Skeletal muscle cell (primary cell): ENCODE results near the gene DMXL2.
"Not testable (repeated sequence)": the region's sequence is repeated elsewhere in the genome, so short reads cannot be mapped to it uniquely, and the experiment has no call there.

ENCODE experiments used
- DNase-seq: peaks from one replicate; pipeline ENCODE4 v3.0.0-alpha.2; 2010; ENCODE audit warnings: low read depth
- H3K4me3 ChIP-seq: 2 replicates; pipeline ENCODE4 v1.5.1; 2011; ENCODE audit warnings: low read depth, mild to moderate bottlenecking, control low read depth, low read length, moderate library complexity

DMXL2 gene

DNA sequence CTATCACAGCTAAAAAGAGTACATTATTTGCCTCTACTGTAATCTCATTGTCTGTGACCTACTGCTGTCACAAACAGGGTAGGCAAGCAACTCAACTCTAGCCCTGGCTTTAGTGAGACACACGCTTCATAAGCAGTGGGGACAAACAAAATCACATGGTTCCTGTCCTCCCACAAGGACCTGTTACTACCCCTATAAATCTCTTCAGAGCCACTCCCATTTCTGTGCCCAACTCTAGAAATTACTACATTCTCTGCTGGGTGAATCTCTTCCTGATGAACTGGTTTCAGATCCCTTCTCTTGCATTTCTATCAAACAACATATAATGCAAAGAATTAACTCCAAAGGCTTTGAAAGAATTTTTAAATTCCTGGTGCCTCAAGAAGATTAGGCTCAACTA, 117.3 kb downstream of the DMXL2 start:
- no peak for DNase-seq
- H3K4me3 ChIP-seq, result no peak overlapping the region

DNA sequence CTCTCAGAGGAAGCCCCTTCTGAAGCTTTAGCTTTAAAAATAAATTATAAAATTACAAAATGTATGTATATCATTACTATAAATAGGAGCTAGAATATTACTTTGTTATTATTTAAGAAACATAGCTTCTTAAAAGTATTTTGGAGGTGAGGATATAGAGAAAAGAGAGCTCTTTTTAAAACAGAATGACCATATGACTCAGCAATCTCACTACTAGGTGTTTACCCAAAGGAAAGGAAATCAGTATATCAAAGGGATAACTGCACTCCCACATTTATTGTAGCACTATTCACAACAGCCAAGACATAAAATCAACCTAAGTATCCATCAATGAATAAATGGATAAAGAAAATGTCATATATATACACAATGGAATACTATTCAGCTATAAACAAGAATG, 119.6 kb downstream of the DMXL2 start:
- no peak for DNase-seq
- H3K4me3 ChIP-seq, result no peak overlapping the region

DNA sequence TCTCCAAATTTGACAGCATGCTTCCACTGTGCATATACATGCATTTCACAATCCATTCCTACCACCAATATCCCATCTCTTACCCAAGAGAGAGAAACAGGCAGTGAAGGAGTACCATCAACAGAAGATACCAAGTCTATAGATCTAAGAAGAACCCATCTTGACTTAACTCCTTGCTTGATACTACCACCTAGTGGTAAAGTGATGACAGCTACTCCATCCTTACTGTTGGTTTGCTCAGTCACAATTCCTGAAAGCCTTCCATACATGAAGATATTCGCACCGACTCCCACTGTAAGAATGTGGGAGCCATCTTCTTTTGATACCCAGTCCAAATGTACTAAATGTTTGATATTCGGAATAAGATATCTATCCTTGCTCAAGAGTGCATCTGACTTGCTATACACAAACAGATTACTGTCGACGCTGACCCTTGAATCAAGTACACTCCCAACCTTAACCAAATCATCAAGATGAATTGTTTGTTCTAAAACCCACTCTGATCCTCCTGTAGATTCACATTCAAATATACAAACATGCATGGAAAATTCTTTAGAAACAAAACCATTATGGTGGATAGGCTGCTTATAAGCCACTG, 123.1 kb downstream of the DMXL2 start:
- DNase-seq, result no peak
- no peak overlapping the region for H3K4me3 ChIP-seq

DNA sequence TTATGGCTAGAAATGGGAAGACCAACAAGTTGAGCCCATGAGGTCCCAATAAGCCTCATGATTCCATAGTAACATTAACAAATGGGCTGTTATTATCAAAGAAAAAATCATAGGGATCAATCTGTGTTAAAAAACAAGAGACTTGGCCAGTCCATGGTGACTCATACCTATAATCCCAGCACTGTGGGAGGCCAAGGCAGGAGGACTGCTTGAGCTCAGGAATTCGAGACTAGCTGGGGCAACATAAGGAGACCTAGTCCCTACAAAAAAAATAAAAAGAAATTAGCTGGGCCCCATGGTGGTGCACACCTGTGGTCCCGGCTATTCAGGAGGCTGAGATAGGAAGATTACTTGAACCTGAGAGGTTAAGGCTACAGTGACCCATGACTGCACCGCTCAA, 124.8 kb downstream of the DMXL2 start:
- no peak for DNase-seq
- no peak overlapping the region for H3K4me3 ChIP-seq

DNA sequence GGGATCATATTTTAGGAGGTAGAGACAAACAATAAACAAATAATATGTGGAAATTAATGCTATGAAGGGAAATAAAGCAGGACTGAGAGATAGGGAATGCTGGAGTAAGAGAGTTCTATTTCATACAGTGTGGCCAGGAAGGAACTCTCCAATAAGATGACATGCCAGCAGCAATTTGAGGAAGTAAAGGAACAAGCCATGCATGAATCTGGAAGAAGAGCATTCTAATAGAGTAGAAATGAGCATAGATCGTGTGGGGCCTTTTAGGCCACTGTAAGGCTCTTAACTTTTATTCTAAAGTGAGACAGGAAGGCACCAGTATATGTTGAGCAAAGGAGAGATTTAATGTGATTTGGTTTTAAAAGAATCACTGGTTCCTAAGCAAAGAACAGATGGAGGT, 126.3 kb downstream of the DMXL2 start:
- H3K4me3 ChIP-seq, result no peak overlapping the region
- DNase-seq, result no peak

DNA sequence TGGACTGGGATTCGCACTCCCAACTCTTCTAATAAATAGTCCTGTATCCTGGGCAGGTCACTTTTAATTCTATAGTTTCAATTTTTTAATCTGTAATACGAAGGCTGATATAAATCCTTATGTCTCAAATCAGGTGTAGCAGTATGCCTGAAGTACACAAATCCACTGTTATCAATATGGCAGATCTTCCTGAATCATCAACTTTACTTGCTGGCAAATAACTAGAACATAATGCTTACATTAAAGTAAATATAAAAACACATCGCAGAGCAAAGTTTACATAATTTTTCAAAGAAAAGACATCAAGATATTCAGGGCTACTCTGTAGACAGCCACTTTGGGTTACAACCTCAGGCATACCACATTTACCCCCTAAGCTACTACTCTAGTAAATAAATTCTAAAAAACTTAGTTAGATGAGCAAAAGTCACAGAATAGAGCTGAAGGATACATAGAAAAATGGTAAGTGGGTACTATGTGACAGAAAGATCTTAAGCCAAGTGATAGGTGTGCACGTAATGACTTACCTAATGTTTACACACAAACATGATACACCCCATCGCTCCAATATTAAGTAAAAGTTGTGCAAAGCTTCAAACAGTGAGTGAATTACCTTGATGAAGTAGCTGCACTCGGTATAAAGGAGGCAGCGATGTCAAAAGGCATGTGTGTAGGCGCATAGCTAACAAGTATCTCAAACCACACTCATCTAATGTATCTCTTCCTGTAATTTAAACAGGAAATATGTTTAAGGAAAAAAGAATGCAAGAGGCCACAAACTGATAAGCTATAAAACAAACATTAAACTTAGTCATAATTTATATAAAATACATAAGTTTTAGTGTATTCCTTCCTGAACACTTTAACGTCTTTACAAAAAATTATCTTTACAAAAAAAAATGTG, 127.9 kb downstream of the DMXL2 start:
- no peak for DNase-seq

DNA sequence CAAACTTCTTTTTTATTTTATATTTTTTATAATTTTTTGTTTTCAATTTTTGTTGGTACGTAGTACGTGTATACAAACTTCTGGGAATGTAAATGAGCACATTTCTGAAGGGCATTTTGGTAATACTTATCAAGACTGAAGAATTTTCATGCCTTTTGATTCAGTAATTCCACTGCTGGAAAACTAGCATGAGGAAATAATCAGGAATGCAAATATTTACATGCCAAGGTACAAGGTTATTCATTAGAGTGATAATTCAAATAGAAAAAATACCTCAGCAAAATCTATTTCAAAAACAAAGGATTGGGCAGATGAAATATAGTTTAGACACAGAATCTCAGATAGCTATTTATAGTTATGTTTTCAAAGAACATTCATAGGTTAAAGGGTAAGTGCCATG, 128.7 kb downstream of the DMXL2 start:
- H3K4me3 ChIP-seq, result no peak overlapping the region
- DNase-seq, result no peak

More for the DNA sequence above, 127.9 kb downstream of the DMXL2 start:
- H3K4me3 ChIP-seq, result no peak overlapping the region

DNA sequence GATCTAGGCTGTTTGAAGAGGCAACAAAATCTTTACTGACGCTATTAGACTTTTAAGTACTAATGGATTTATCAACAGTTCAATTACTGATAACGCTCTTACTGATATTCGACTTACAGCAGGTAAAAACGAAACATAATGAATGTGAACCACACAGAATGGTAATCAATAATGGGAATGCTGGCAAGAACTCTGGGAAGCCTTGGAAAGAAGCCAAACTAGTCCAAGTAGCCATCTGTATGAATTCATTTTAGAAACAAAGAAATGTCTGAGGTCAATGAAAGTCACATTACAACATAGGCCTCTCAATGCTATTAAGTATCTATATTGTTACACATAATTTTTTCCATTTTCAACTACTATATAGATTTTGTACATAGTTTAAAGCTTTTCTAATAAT, 130.0 kb downstream of the DMXL2 start:
- no peak overlapping the region for H3K4me3 ChIP-seq
- no peak for DNase-seq

DNA sequence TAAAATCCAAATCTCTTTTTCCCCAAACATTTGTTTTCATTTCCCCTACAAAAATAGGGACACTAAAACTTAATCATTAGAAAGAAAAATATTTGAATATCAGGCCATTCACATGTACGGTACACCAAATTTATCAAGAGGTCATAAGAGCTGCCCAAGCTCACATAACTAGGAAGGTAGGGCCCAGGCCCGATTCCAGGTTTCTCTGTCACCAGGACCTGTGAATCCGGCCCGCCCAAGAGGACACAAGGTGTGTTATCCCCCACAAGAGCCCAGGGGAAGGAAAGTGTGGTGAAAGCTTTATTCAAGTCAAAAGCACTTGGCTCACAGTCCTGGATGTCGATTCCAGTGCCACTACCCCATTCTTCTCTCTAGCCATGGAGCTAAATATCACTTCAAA, 130.6 kb downstream of the DMXL2 start:
- DNase-seq, result no peak

DNA sequence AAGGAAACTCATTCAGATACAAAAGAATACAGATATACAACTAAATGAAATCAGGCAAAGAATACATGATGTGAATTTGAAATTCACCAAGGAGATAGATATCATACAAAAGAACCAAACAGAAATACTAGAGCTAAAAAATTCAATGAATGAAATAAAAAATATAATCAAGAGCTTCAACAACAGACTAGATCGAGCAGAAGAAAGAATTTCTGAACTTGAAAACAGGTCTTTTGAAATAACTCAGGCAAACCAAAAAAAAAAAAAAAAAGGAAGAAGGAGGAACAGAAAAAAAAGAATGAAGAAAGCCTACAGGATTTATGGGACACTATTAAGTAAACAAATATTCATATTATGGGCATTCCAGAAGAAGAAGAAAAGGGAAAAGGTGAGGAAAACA, 137.8 kb downstream of the DMXL2 start:
- H3K4me3 ChIP-seq, result no peak overlapping the region

More for the DNA sequence above, 130.6 kb downstream of the DMXL2 start:
- no peak overlapping the region for H3K4me3 ChIP-seq

DNA sequence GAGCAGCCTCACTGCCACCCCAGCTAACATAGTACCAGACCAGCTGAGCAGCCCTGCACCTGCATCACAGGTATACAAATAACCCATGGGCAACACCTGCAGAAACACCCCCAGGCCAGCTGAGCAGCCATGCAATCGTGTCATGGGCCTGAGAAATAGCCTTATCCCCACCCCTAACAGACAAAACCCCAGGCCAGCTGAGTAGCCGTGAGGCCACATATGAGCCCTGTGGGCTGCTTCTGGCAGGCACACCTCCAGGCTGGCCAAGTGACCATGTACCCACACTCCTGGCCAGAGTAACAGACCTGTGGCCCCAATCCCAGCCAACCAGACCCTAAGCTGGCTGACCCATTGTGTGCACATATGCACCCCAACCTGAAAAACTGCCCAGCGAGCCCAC, 138.6 kb downstream of the DMXL2 start:
- DNase-seq, result no peak
- H3K4me3 ChIP-seq, result no peak overlapping the region

More for the DNA sequence above, 137.8 kb downstream of the DMXL2 start:
- no peak for DNase-seq

DNA sequence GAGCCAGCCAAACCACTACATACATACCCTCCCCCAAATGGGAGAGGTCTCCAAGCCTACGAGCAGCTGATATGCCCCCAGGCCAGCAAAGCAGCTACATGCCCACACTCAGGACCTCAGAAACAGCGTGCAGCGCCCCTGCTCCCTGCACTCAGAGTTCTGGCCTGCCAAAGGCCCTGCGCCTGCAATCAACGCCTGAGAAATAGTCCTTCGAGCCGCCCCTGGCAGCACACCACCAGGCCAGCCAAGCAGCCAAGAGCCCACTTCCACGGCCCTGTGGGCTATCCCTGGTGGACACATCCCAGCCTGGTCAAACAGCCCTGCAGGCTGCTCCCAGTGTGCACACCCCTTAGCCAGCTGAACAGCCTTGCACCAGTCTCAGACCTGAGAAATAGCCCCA, 139.1 kb downstream of the DMXL2 start:
- no peak overlapping the region for H3K4me3 ChIP-seq
- no peak for DNase-seq

DNA sequence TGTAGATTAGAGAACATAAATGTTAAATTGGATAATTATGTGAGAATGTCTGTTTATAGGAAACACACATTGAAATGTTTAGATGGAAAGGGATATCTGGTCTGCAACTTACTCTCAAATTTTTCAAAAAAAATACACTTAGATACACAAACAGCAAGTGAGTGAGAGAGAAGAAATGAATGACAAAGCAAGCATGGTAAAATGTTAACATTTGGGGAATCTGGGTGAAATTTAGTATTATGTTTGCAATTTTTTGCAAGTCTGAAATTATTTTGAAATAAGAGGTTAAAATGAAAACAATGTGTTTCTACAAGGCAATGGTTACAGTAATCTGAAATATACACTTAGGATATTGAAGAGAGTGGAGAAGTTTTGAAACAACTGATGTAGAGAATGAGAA, 146.8 kb downstream of the DMXL2 start:
- no peak overlapping the region for H3K4me3 ChIP-seq
- no peak for DNase-seq

DNA sequence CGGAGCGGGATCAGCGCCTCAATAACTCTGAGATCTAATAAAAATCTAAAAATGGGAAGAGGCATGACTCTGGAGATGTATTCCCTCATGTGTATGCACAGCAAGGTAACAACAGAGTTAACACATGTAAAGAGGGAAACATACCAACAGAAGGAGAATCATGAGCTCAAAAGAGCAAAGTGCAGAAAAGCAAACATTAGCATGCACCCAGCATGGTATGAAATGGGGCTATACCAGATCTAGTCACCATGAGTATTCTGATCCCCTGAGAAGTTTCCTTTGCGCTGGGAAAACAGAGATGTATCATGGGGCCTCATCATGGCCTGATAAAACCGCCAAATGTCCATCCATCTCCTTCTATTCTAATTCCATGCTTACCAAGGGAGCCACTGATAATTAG, 152.1 kb downstream of the DMXL2 start:
- no peak overlapping the region for H3K4me3 ChIP-seq
- DNase-seq, result no peak

DNA sequence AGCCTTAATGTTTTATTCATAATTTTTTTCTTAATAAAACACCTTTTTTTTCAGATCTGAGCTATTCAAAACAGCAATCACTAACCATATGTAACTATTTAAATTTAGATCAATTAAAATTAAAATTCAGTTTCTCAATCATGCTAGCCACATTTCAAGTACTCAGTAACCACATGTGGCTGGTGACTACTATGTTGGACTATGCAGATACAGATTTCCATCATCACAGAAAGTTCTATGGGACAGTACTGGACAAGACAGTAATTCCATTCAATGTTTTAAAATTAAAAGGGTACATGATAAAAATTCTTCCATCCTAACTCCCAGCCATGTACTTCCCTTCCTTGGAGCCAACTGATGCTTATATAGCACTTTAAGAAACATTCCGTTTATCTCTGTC, 161.8 kb downstream of the DMXL2 start:
- H3K4me3 ChIP-seq, result no peak overlapping the region
- no peak for DNase-seq

DNA sequence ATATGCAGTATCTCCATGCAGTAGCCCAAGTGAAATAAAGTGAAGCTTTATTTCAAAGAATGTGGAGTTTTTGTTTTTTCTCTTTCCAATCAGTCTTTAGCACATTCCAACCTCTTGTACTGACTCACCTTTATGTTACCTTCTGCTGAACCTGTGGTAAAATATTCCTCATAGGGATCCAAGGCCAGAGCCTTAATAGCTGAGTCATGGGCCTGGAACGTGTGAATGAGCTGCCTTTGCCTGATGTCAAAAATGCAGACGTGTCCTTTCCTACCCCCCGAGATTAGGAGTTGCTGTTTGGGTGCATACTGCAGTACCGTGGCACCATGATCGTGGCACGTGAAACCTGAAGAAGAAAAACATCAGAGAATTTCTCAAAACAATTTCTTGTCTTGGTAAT, 172.6 kb downstream of the DMXL2 start:
- H3K4me3 ChIP-seq, result no peak overlapping the region
- no peak for DNase-seq

DNA sequence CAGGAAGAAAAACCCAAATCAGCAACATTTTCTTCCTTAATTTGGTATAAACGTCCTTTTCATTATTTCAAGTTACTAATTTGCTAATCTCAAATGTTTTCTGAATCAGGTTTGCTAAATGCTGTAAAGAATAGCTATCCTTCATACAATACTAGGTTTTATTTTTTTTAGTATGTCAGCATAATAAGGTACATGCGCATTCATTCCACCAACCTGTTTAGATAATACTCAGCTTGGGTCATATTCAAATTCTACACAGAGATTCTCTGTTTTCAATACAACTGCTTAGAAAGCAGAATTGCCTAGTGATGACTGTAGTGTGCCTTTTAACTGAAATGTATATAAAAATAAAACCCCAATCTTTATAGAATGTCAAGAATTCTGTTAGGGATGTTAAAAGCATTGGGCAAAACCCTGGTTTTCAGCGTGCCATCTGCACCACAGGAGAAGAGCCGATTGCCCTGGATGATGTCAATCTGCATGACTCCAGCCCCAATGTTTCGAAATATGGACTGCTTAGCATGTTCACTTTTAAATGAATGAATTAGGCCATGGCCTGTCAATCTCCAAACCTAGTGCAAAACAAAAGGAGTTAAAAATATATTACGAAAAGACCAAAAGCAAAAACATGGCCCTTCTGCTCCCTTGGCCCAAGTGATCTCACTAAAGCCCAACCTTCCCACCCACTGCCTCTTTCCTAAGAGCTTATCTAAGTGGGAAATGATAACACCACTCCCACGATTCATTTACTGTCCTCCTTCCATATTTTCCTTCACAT, 173.8 kb downstream of the DMXL2 start:
- DNase-seq, result no peak
- H3K4me3 ChIP-seq, result no peak overlapping the region

DNA sequence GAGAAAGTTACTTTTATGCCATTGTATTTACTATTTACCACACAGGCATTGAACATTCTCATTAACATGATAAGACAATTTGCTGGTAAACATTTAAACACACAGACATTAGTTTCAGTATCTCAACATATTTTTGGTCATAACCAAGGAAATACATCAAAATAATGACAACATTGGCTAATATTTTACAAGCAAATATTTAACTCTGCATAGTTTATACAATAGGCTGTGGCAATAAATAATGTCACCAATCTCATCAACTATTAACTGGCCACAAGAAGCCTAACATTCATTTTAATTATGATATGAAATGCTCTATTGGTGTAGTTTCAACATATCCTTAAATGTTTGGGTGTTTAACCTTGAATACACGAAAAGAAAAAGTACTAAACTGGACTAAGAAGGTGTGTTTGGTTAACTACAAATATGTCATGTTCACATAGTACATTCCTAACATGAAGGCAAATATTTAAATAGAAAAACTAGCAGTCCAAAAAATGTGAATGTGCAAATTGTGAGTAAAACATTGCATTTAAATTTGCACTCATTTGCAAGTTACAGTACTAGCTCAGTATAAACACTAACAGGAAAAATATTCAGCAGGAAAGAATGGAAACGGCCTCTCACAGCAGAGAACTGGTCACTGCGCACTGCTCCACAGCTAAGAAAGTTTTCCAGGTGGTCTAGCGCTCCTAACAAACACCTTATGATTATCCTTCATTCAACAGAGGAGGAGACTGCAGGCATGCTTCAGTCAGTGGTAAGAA, 174.5 kb downstream of the DMXL2 start:
- DNase-seq, result no peak
- no peak overlapping the region for H3K4me3 ChIP-seq

DNA sequence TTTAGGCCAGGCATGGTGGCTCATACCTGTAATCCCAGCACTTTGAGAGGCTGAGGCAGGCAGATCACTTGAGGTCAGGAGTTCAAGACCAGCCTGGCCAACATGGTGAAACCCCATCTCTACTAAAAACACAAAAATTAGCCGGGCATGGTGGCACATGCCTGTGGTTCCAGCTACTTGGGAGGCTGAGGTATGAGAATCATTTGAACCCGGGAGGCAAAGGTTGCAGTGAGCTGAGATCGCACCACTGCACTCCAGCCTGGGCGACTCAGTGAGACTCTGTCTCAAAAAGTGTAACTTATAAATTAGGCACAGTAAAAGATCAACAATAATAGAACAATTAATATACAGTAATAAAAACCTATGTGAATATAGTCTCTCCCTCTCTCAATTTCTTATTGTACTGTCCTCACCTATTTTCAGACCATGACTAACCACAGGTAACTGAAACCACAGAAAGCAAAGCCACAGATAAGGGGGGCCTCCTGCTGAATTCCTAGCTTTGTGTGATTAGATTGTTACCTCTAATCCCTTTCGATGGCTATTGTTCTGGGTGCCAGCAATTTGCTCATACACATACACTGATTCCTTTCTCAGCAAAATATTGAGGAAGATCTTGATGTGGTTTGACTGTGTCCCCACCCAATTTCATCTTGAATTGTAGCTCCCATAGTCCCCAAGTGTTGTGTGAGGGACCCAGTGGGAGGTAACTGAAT, 176.4 kb downstream of the DMXL2 start:
- not testable (repeated sequence) for DNase-seq

More for the DNA sequence above, 176.4 kb downstream of the DMXL2 start:
- not testable (repeated sequence) for H3K4me3 ChIP-seq
